GM18498 (cell line): ENCODE data around the gene SRGAP2.
"Not testable (repeated sequence)": the region's sequence is repeated elsewhere in the genome, so short reads cannot be mapped to it uniquely, and the experiment has no call there.

Experiments
- ATAC-seq: cut with Tn5 transposase; IDR thresholded peaks from one replicate; pipeline ENCODE4 v1.9.1; 2021; ENCODE audit warnings: mild to moderate bottlenecking, moderate library complexity; ENCODE audit not compliant: unreplicated experiment

The SRGAP2 gene

GRCh38 chr1:206203364-206204158 lies at the start of gene SRGAP2:
SRGAP2 (plus strand) TSS chr1:206203541; CDS start chr1:206205971, 2,430 bp downstream.
- peak; percentile 9 for ATAC-seq

DNA sequence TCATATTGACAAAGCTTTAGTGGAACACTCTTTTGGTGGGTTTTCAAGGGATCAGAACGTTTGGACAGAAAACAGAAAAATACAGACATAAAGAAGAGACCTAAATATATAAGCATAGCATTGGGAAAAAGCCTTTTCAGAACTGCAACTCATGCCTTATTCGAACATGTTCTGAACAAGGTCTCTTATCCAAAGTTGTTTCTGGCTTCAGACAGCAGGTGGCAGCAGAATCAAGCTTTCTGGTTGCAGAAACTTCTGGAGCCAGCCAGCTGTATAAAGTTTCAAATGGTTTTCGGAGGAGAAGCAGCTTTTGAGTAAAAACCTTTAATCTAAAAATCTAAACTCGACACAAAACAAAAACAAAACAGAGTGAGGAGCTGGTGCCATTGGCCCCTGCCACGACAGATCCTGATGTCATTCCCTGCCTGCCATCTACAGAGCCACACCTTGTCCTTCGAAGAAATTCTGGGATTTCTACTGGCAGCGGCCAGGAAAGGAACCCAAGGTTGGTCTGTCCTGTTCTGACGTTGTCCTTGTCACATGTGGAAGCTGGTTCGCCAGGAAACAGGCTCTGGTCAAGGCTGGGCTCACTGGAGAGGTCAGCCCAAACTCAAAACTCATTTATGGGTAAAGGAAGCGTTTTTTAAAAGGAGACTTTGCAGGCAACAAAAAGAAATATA lies 35.9 kb upstream of the SRGAP2 start:
- ATAC-seq: not testable (repeated sequence)

DNA sequence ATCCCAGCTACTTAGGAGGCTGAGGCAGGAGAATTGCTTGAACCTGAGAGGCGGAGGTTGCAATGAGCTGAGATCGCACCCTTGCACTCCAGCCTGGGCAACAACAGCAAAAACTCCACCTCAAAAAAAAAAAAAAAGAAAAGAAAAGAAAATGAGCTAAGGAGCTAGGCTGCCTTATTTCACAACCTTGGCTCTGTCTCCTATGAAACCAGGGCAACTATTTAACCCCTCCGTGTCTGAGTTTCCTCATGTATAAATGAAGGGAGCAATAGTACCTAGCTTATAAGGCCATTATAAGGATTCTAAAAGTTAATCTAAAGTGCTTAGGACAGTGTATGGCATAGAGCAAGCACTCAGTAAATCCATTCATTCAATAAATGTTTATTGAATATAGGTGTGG lies 33.5 kb upstream of the SRGAP2 start:
- not testable (repeated sequence) for ATAC-seq

- not testable (repeated sequence) for ATAC-seq
Observed at GRCh38 chr1:206173110-206173719, 30.1 kb upstream of the SRGAP2 start.

DNA sequence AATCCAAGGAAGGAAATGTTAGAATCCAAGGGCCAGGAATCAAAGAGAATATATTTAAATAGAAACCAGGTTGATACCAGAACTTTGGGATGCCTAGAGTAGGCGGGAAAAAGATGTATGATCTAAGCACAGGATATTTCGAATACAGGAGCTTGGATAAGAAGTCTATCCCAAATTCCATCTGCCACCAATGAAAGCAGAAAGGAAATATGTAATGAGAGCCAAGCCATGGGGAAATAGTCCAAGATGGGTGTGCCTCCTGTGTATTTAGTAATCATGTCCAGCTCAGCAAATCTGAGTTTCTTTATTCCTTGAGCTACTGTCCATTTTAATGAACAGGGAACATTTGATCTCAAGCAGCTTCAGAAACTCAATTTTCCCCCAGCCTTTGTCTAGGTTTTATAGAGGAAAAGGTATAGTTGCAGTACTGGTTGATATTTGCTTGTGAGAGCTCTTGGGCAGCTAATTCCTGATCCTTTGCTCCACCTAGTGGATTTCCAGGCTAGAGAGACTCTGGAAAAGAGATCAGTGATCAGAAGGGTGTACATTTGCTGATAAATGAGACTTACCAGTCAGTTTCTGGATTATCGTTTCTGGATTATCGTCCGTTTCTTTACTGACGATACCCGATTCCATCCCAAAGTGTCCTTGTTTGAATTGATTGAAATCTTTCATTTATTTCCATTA lies 29.0 kb upstream of the SRGAP2 start:
- not testable (repeated sequence) for ATAC-seq

DNA sequence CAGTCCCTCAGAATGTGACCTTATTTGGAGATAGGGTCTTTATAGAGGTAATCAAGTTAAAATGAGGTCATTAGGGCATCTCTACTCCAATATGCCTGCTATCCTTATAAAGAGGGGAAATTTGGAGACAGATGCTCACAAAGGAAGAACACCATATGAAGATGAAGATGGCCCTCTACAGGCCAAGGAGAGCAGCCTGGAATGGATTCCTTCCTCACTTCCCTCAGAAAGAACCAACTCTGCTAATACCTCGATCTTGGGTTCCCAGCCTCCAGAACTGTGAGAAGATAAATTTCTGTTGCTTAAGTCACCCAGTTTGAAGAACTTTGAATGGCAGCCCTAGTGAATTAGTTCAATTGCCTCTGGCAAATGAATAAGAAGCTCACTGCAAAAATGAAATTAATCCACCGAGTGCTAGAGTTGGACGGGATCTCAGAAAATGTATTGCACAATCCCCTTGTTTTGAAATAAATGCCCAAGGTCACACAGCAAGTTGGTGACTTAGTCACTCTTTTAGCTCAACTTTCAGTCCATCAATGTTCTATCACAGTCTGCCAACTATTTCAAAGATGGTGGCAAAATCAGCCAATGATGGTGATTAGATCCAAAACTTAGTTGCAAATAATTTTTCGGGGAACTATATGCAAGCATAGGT lies 27.8 kb upstream of the SRGAP2 start:
- ATAC-seq: not testable (repeated sequence)

DNA sequence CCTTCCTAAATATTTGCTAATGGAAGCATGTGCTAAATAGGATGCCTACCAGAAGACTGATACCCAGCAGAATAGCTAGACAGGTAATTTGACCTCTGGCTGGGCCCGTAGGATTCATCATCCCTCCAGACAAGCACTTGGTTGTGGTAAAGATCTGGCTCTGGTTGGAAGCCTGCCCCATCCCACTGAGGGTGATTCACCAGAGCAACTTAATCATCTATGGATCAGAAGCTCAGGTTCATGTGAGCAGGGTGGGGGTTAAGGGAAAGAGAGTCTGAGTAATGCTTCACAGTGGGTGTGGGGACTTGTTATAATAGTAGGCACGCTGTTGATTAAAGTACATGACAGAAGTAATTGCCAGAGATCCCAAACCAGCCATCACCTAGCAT lies 27.2 kb upstream of the SRGAP2 start:
- ATAC-seq: not testable (repeated sequence)

DNA sequence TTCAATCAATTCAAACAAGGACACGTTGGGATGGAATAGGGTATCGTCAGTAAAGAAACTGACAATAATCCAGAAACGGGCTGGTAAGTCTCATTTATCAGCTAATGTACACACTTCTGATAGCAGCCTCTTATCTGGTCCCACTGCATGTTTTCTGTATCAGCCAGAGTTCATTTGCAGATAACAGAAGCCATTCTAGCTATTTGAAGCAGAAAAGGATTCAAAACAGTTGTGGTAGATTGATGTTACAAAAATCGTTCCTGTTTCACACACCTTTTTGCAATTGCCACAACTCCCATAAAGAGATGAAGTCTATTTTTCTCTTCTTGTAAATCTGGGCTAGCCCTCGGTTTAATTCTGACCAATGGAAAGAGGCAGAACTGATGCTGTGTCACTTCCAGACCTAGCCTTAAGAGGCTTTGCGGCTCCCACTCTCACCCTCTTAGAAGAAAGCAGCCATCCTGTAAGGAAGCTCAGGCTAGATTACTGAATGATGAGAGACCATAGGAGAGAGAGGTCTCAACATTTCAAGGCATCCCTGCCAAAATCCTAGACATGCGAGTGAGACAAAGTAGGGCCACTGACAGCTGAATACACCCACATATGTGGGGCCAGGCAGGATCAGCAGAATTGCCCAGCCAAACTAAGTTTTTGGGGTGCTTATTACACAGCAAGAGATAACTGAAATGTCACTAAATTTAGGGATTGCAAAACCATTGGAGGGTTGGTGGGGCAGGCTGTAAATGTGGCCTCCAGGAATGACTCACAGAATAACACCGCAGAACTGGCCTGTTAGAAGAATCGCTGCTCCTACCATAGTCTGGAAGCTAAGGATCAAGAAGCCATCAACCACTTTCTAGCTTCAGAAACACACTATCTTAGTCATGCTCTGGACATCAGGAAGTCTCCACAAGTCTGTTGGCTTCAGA lies 25.0 kb upstream of the SRGAP2 start:
- ATAC-seq: not testable (repeated sequence)

DNA sequence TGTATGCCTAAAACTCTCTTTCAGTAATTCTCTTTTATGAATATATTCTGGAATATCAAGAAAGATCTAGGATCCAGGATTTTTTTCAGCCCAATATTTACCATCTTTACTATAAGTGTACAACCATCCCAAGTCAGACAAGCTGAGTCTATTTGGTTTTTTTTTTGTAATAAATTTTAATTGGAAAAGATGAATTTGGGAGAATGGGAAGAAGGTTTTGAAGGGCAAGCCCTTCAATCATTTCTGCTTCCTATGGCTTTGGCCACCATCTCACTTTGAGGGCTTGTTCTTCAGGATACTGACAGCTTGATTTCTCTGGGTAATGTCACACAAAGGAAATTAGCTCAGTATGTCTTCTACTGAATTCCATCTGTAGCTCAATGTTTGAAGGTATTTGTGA lies 23.7 kb upstream of the SRGAP2 start:
- not testable (repeated sequence) for ATAC-seq

DNA sequence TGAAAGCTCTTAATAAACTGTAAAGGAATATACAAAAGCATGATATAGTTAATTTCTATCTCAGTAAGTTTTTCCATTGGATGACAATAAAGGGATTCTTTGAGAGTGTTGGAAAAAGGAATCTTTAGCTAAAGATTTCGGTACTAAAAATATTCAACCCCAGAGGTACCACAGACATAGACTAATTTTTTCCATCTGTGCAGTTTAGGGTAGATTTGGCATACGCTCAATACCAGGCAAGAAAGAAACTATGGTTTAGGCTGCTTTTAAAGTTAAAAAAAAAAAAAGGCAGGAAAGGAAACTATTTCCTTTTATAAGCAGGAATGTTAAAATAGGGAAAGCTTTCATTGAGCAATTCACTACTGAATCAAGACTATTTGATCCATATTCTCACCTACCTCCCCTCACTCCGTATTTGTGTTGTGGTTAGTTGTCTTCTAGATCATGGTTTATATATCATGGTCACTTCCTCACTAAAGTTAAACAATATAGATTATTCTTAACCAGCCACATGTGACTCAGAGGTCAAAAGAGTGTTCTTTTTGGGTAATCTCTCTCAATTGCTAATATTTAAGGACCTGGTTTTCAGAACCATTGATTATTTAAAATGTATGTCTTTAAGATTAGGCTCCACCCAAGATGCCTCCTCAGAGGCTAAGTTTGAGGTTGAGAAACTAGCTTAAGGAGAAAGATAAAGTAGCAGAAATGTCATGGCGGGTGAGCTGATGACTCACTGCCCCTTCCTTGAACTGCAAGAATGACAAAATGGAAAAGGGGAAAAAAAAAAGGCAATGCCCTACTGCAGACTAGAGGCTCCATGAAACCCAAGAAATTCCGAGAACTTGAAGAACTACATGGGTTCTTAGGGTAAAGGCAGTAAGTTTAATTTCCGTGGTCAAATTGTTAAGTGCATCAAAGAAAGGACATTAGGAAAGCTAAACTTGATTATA lies 20.7 kb upstream of the SRGAP2 start:
- ATAC-seq: not testable (repeated sequence)

GRCh38 chr1:206183788-206184187 lies 19.6 kb upstream of the SRGAP2 start:
- not testable (repeated sequence) for ATAC-seq

DNA sequence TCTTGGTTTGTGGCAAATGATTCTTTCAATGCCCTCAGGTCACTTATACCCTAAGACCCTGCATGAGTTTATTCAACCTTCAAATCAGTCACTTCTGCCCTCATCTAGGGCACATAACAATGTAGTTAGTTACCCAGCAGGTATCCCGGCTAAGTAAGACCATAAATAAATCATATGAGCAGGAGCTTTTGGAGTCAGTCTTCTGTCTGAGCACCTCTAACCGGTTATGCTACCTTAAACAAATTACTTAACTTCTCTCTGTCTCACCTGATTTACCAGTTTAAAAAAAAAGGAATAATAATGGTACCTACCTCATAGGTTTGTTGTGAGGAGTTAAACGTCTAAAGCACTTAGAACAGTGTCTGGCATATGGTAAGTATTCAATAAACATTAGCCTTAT lies 17.6 kb upstream of the SRGAP2 start:
- not testable (repeated sequence) for ATAC-seq

DNA sequence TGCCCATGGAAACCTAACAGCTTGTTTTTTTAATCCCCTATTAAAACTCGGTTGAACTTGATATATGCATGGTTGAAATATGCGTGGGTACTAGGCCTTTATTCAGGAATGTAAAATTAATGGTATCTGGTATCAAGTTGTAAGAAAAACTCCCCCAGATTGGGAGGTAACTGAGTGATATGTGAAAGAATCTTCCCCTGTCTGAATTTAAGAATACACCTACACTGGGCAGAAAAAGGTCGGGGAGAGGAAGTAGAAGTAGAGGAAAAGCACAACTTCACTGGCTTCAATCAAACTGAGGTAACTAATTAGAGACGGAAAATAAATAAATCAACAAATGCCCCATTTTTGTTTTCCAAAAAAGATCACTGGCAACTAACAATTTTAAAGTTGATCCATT lies 16.5 kb upstream of the SRGAP2 start:
- ATAC-seq: not testable (repeated sequence)

DNA sequence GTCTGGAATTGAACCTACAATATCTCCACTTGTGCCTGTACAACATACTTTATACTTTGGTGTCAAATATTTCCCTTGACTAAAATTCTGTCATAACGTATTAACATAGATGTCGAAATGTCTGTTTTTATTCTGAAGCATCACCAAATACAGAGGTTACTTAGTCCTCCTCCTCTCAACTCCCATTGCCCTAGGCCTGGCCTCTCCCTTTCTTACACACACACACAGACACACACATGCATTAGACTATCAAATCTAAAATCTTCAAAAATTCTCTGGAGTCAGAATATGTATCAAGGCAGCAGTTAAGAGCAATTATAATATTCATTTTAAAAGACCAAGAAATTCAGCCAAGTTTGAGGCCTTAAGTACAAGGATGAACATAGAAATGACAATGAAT lies 8.2 kb upstream of the SRGAP2 start:
- not testable (repeated sequence) for ATAC-seq

DNA sequence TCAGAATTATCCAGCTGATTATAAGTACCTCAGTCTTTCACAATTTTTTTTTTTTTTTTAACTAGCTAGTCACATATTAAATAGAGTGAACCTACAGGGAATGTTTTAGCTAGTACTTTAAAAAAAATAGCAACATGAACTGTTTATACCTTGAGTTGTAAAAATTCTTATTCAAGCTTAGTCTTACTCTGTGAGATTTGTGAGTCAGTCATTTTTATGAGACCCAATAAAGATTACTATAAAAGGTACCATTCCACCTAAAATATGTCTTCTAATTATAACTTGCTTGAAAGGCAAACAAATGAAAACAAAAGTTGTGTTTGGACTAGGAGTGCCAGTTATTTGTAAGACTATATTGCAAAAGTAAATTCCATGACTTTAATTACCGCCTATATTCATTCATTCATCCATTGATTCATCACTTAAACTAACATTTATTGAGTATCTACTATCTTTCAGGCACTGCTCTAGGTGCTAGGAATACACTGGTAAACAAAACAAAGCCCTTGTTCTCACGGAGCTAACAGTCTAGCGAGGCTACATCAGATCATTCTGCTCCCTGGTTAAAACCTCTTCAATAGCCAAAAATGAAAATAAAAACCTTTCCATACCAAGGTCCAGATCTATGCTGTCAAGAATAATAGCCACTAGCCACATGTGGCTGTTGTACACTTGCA lies 6.5 kb upstream of the SRGAP2 start:
- ATAC-seq: not testable (repeated sequence)

DNA sequence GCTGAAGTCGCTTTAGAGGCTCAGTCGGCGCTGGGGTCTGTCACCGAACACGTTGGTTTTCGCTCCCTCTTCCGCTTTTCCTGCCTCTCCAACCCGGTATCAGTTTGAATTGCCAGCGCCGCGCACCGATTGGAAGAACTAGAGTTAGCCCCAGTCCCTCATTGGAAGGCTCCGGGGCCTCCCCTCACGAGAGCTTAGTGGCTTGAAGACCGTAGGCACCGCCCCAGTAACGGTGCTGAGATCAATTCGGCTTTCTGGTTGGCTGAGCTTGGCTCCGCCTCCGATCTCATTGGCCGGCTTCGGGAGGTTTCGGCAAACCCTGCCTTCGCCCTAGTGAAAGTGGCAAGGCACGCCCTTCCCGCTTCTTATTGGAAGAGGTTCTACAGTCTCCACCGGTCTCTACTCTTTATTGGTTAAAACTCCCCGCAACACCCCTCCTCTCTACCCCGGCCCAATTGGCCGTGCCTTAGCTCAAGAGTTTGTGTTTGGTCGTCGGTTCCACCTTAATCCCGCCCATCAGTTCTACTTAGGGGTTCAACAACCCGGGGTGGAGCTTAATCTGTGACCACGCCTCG lies 465 bp upstream of the SRGAP2 start, which contains the start of gene FAM72A:
Gene FAM72A, minus strand, starts transcription at position 51 of the 575 bp plus-strand sequence. CDS start 814 bp downstream, outside the sequence.
- ATAC-seq: peak; percentile 85

- ATAC-seq: not testable (repeated sequence)
Observed at GRCh38 chr1:206204159-206204511, 794 bp downstream of the SRGAP2 start.
